Osteoblast (primary cell): ENCODE measurements around the gene SMAD3. TPM values are rescaled to one million over a fixed set of nuclear protein-coding genes. Genes with fewer than 3 reads are reported as not detected.

Experiments
- DNase-seq: peaks from one replicate; pipeline ENCODE4 v3.0.0; 2011; ENCODE audit warnings: low spot score, mixed read lengths; ENCODE audit not compliant: insufficient read length; ENCODE audit errors: missing footprints
- H2AFZ ChIP-seq: 2 replicates; pipeline ENCODE4 v1.6.0; 2011; ENCODE audit warnings: mild to moderate bottlenecking, low read length
- H3K27ac ChIP-seq: 2 replicates; pipeline ENCODE4 v1.5.1; 2011; ENCODE audit warnings: mild to moderate bottlenecking, low read depth, low read length, moderate library complexity
- H3K27me3 ChIP-seq: 2 replicates; pipeline ENCODE4 v1.6.0; 2012; ENCODE audit warnings: mild to moderate bottlenecking, control low read depth, inconsistent platforms, low read length, moderate library complexity; ENCODE audit not compliant: insufficient read depth
- H3K36me3 ChIP-seq: 2 replicates; pipeline ENCODE4 v1.5.1; 2011; ENCODE audit warnings: mild to moderate bottlenecking, low read length, control low read depth, moderate library complexity; ENCODE audit not compliant: insufficient read depth
- H3K4me1 ChIP-seq: 2 replicates; pipeline ENCODE4 v1.5.1; 2011; ENCODE audit warnings: mild to moderate bottlenecking, low read length, control low read depth, moderate library complexity; ENCODE audit not compliant: insufficient read depth
- H3K4me2 ChIP-seq: 2 replicates; pipeline ENCODE4 v1.6.0; 2011; ENCODE audit warnings: mild to moderate bottlenecking, low read length; ENCODE audit not compliant: insufficient read depth
- H3K4me3 ChIP-seq: fragments of 200-600 bp; sonication (generic); 3 replicates; pipeline ENCODE4 v1.5.1; 2012; ENCODE audit warnings: mild to moderate bottlenecking, low read length, inconsistent platforms; ENCODE audit not compliant: insufficient read depth
- H3K79me2 ChIP-seq: 2 replicates; pipeline ENCODE4 v1.6.0; 2012; ENCODE audit warnings: mild to moderate bottlenecking, low read length, control low read depth, inconsistent platforms; ENCODE audit not compliant: insufficient read depth
- H3K9me3 ChIP-seq: 2 replicates; pipeline ENCODE4 v1.5.1; 2011; ENCODE audit warnings: low read depth, low read length, control low read depth
- H4K20me1 ChIP-seq: 2 replicates; pipeline ENCODE4 v1.6.0; 2012; ENCODE audit warnings: mild to moderate bottlenecking, low read length, control low read depth; ENCODE audit not compliant: insufficient read depth
- total RNA-seq: library from RNA; depleted of rRNA; stranded (reverse); fragments of >200 nt; gene quantifications from 2 replicates; pipeline ENCODE4 v1.2.3, GENCODE V29; 2012
- TF ChIP-seq, protein P1 (sequence below): IDR thresholded peaks from 2 replicates; pipeline ENCODE4 v1.5.1; 2011; ENCODE audit warnings: mild to moderate bottlenecking, low read depth, low read length, moderate library complexity; ENCODE audit errors: extremely low read depth

The SMAD3 gene
- total RNA-seq, 1 donor: 60.1 TPM

DNA sequence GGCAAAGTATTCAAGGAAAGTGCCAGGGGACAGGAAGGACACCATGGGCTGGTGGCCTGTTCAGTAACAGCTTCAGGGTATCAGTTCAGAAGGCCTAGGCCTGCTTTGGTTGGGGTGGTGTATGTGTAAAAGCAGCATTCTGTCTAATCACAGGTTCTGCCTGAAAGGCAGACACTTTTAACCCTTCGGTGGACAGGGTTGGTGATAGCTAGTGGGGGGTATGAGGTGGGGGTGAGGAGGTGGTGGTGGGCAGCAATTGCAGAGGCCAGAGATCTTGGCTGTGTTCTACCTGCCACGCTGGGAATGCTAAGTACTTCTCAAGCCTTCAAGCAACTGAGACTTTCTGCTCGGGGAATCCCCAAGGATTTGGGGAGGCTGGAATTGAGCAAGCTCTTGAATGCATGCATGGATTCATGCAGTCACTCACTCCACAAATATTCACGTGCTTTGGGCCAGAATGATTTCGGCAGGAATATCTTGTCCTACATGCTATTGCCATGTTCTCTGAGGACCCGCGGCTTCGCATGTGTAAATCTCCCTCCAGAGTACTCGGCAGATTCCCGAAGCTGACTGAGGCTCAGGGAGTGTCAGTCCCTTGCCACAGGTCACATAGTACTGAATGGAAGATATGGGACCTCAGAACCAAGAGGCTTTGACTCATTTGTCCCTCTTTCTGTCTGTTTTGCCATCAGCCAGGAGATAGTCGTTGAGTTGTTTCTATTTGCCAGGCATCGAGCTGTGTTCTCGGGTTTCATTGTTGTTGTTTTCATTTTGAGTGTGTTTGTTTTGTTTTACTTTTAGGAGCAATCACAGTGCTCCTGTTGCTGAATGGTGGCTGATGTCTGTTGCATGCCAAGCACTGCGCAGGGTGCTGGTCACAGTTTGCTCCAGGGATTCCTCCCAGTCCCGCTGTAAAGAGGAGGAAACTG, 65.5 kb downstream of the SMAD3 start:
- peaks cover 97% of the 10 kb centered on the region for H3K79me2 ChIP-seq
- TF ChIP-seq, protein P1, sequence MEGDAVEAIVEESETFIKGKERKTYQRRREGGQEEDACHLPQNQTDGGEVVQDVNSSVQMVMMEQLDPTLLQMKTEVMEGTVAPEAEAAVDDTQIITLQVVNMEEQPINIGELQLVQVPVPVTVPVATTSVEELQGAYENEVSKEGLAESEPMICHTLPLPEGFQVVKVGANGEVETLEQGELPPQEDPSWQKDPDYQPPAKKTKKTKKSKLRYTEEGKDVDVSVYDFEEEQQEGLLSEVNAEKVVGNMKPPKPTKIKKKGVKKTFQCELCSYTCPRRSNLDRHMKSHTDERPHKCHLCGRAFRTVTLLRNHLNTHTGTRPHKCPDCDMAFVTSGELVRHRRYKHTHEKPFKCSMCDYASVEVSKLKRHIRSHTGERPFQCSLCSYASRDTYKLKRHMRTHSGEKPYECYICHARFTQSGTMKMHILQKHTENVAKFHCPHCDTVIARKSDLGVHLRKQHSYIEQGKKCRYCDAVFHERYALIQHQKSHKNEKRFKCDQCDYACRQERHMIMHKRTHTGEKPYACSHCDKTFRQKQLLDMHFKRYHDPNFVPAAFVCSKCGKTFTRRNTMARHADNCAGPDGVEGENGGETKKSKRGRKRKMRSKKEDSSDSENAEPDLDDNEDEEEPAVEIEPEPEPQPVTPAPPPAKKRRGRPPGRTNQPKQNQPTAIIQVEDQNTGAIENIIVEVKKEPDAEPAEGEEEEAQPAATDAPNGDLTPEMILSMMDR: no peak
- no peaks in the 10 kb centered on the region for H3K9me3 ChIP-seq
- no peak for DNase-seq
- H3K4me2 ChIP-seq: peak overlapping the region; percentile 19
- no peak overlapping the region for H3K4me3 ChIP-seq
- peaks cover 61% of the 10 kb centered on the region for H3K36me3 ChIP-seq
- no peaks in the 10 kb centered on the region for H3K27me3 ChIP-seq
- no peak overlapping the region for H2AFZ ChIP-seq
- H3K27ac ChIP-seq: peak overlapping the region; percentile 99
- peaks cover 98% of the 10 kb centered on the region for H3K4me1 ChIP-seq
- H4K20me1 ChIP-seq: no peaks in the 10 kb centered on the region

DNA sequence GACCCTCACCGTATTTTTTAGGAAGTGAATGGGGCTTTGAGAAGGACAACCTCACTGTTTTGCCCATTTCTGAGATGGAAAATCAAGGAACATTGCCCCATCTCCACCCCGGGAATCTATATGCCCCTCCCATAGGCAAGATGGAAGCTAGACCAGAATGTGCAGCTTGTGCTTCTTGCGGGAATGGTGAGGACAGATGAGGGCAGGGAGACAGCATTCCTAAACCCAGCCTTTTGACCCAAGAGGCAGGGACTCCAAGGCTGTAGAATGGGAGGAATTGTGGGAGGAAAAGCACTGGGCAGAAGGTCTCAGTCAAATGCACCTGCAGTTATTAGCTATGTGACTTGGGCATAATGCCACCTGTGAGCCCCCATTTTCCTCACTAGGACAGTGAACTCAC, 66.9 kb downstream of the SMAD3 start:
- Histone ChIP-seq H3K4me1 (peaks cover 94% of the 10 kb centered on the region), H3K36me3 (peaks cover 49% of the 10 kb centered on the region)
- DNase-seq: peak; percentile 70

DNA sequence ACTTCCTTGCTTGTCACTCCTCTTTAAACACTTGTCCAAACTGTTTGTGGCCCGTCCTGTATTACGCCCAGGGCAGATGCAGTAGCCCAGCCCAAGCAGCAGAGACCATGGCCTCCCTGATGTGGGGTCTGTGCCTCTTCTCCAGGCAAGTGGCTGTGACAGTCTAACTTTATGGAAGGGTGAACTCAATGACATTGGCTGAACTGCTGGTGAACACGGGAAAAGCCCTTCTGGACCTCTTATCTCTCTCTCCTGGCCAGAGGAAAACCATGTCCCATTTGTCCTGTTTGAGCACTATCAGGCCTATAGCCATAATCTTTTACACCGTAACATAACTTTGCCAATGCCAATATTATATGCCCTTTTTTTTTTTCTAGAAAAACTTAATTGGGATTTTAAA, 67.6 kb downstream of the SMAD3 start:
- Histone ChIP-seq H3K27me3 (no peaks in the 10 kb centered on the region), H3K4me1 (peaks cover 95% of the 10 kb centered on the region), H4K20me1 (no peaks in the 10 kb centered on the region), H3K4me2 (no peak overlapping the region), H3K36me3 (peaks cover 45% of the 10 kb centered on the region), H3K9me3 (no peaks in the 10 kb centered on the region), H3K79me2 (peaks cover 99% of the 10 kb centered on the region), H2AFZ (no peak overlapping the region), H3K4me3 (no peak overlapping the region), H3K27ac (peak overlapping the region; percentile 99)
- TF ChIP-seq, protein P1: no peak
- no peak for DNase-seq

More for the DNA sequence above, 66.9 kb downstream of the SMAD3 start:
- H3K27ac ChIP-seq: peak overlapping the region; percentile 99
- H3K4me3 ChIP-seq: no peak overlapping the region
- H3K4me2 ChIP-seq: no peak overlapping the region
- no peak overlapping the region for H2AFZ ChIP-seq
- H3K79me2 ChIP-seq: peaks cover 97% of the 10 kb centered on the region
- no peaks in the 10 kb centered on the region for H3K9me3 ChIP-seq
- no peaks in the 10 kb centered on the region for H4K20me1 ChIP-seq
- no peaks in the 10 kb centered on the region for H3K27me3 ChIP-seq
- TF ChIP-seq, protein P1: no peak

DNA sequence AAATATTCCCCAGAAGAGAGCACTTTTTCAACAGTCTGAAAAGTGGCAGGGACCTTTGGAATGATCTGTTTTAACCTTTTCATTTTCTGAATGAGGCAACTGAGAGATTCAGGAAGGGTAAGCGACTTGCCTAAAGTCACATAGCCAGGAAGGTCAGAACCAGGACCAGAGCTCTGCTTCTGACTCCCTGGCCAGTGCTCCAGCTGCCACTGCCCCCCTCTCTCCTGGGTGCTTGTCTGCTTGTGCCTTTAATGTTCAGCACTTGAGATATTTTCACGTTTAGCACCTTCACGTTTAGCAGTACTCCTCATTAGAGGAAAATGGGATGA, 68.3 kb downstream of the SMAD3 start:
- Histone ChIP-seq H3K4me3 (no peak overlapping the region), H3K36me3 (peaks cover 41% of the 10 kb centered on the region), H2AFZ (no peak overlapping the region), H3K4me2 (no peak overlapping the region), H3K79me2 (peaks cover 100% of the 10 kb centered on the region), H4K20me1 (no peaks in the 10 kb centered on the region), H3K27ac (peak overlapping the region; percentile 99), H3K4me1 (peaks cover 94% of the 10 kb centered on the region), H3K27me3 (no peaks in the 10 kb centered on the region), H3K9me3 (no peaks in the 10 kb centered on the region)
- DNase-seq: no peak
- TF ChIP-seq, protein P1: no peak
